Stimulated activated CD4-positive, alpha-beta T cell treated with anti-CD3 and anti-CD28 coated beads, TNF-alpha, amount 100 ng/mL, for 48 hours (primary cell): ENCODE results near the gene C7orf33.
A peak's percentile ranks its signal among the peaks of the same experiment; 100 is the strongest.
"Not testable (repeated sequence)": the region's sequence is repeated elsewhere in the genome, so short reads cannot be mapped to it uniquely, and the experiment has no call there.

Experiments used
- DNase-seq, 3 donors: peaks; one replicate each; pipeline ENCODE4 v3.0.0-alpha.2; 2020; ENCODE audit warnings: low read depth in 3 of 3

Gene C7orf33

GRCh38 chr7:148590471-148590870, at the start of gene C7orf33:
C7orf33 (plus strand) TSS chr7:148590766; CDS start chr7:148590926, 160 bp downstream.
- DNase-seq: no peak

GRCh38 chr7:148541891-148542504, 48.6 kb upstream of the C7orf33 start:
- no peak for DNase-seq

GRCh38 chr7:148543302-148543701, 47.3 kb upstream of the C7orf33 start:
- no peak for DNase-seq

GRCh38 chr7:148545172-148545571, 45.4 kb upstream of the C7orf33 start:
- no peak for DNase-seq

GRCh38 chr7:148545932-148546331, 44.6 kb upstream of the C7orf33 start:
- no peak for DNase-seq

- no peak for DNase-seq
Observed at GRCh38 chr7:148546857-148547256, 43.7 kb upstream of the C7orf33 start.

- DNase-seq: no peak
Observed at GRCh38 chr7:148547951-148548350, 42.6 kb upstream of the C7orf33 start.

- DNase-seq: no peak
Observed at GRCh38 chr7:148553979-148554378, 36.6 kb upstream of the C7orf33 start.

GRCh38 chr7:148556892-148557291, 33.7 kb upstream of the C7orf33 start:
- no peak for DNase-seq

- no peak for DNase-seq
Observed at GRCh38 chr7:148558914-148559313, 31.7 kb upstream of the C7orf33 start.

- no peak for DNase-seq
Observed at GRCh38 chr7:148561099-148561498, 29.5 kb upstream of the C7orf33 start.

- DNase-seq: no peak
Observed at GRCh38 chr7:148563583-148564274, 26.8 kb upstream of the C7orf33 start.

GRCh38 chr7:148564275-148564951, 26.2 kb upstream of the C7orf33 start:
- peak; percentile 17 to 44 (median 20) for DNase-seq

GRCh38 chr7:148566736-148567135, 23.8 kb upstream of the C7orf33 start:
- no peak for DNase-seq

- no peak for DNase-seq
Observed at GRCh38 chr7:148567524-148567923, 23.0 kb upstream of the C7orf33 start.

- DNase-seq: no peak
Observed at GRCh38 chr7:148570510-148570909, 20.1 kb upstream of the C7orf33 start.

GRCh38 chr7:148570973-148571372, 19.6 kb upstream of the C7orf33 start:
- not testable (repeated sequence) for DNase-seq

- no peak for DNase-seq
Observed at GRCh38 chr7:148571381-148571780, 19.2 kb upstream of the C7orf33 start.

GRCh38 chr7:148572067-148572522, 18.5 kb upstream of the C7orf33 start:
- DNase-seq: no peak

- DNase-seq: not testable (repeated sequence)
Observed at GRCh38 chr7:148573581-148573980, 17.0 kb upstream of the C7orf33 start.

GRCh38 chr7:148575640-148576411, 14.7 kb upstream of the C7orf33 start:
- DNase-seq: peak; percentile 41 to 61 (median 43)

GRCh38 chr7:148579366-148579765, 11.2 kb upstream of the C7orf33 start:
- no peak for DNase-seq
